ENCODE measurements around the gene NGFR.
A peak's percentile ranks its signal among the peaks of the same experiment; 100 is the strongest.
"Not testable (repeated sequence)": the region's sequence is repeated elsewhere in the genome, so short reads cannot be mapped to it uniquely, and the experiment has no call there.

NGFR gene

GRCh38 chr17:49496183-49496866, 1.2 kb downstream of the NGFR start:
- peak; percentile 69 to 76 for DNase-seq (ENCODE audit: low read depth in 2 of 2)

GRCh38 chr17:49496867-49497147, 1.7 kb downstream of the NGFR start:
- DNase-seq (ENCODE audit: low read depth in 2 of 2): no peak

- DNase-seq (ENCODE audit: low read depth in 2 of 2): no peak
Measured at GRCh38 chr17:49497148-49498028, 2.3 kb downstream of the NGFR start.

GRCh38 chr17:49498029-49498615, 3.0 kb downstream of the NGFR start:
- DNase-seq (ENCODE audit: low read depth in 2 of 2): no peak

DNA sequence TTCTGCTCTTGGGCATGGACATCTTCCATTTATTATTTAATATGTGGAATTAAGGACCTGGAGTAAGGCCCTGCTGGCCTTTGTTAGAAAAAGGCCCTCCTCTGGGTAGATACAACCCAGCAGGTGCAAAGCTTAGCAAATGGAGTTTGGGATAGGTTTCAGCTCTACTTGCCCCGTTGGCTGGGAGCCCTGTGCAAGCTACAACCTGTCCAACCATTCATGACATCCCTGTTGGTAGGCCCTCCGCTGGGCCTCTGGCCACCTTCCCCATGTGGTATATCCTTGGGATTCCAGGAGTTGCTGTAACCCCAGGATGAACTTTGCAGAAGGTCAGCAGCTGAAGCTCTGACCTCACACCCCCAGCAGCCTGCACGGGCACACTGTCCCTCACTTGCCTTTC, 6.4 kb downstream of the NGFR start:
- DNase-seq (ENCODE audit: low read depth in 2 of 2): no peak

- no peak for DNase-seq (ENCODE audit: low read depth in 2 of 2)
Measured at GRCh38 chr17:49502254-49502653, 7.2 kb downstream of the NGFR start.

GRCh38 chr17:49502680-49503079, 7.6 kb downstream of the NGFR start:
- DNase-seq (ENCODE audit: low read depth in 2 of 2): not testable (repeated sequence)

GRCh38 chr17:49504369-49504768, 9.3 kb downstream of the NGFR start:
- no peak for DNase-seq (ENCODE audit: low read depth in 2 of 2)

DNA sequence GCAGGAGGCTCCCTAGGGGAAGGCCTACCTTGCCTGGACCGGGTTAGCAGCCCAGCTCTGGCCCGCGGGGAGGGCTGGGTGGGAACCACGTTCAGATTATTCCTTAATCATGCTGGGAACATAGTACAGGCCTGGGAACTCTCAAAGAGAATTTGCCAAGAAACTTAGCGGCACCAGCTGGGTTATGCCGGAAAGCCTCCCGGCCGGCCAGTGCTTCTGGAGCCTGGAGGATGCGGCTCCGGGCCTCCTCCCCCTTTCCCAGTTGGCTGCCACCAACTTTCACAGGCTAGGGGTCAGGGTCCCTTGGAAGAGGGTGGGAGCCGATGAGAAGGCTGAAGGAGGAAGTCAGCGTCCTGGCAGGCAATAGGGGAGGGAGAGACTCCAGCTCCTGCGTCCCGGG, 10.8 kb downstream of the NGFR start:
- DNase-seq (ENCODE audit: low read depth in 2 of 2): no peak

GRCh38 chr17:49506282-49506681, 11.2 kb downstream of the NGFR start:
- DNase-seq (ENCODE audit: low read depth in 2 of 2): no peak

- DNase-seq (ENCODE audit: low read depth in 2 of 2): no peak
Measured at GRCh38 chr17:49508061-49508865, 13.2 kb downstream of the NGFR start.

- DNase-seq (ENCODE audit: low read depth in 2 of 2): no peak
Measured at GRCh38 chr17:49508866-49509587, 13.9 kb downstream of the NGFR start.

- DNase-seq (ENCODE audit: low read depth in 2 of 2): no peak
Measured at GRCh38 chr17:49509588-49509917, 14.5 kb downstream of the NGFR start.

GRCh38 chr17:49510059-49510719, 15.1 kb downstream of the NGFR start:
- DNase-seq (ENCODE audit: low read depth in 2 of 2): no peak

DNA sequence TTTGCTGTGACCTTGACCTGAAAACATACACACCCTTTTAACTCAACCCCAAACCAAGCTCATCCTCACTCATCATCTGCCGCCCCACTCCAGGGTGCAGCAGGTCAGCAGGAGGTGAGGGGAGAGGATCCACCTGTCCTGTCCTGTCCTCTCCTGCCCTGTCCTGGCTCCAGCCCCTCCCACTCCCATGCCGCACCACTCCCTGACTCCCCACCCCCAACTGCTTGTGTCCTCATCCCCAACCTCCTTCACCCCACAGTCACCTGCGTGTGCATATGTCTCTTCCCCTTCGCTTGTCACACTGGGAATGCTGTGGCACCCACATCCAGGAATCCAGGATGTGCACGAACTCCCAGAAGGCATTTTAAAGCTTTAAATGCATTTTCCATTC, 15.6 kb downstream of the NGFR start:
- DNase-seq (ENCODE audit: low read depth in 2 of 2): no peak

DNA sequence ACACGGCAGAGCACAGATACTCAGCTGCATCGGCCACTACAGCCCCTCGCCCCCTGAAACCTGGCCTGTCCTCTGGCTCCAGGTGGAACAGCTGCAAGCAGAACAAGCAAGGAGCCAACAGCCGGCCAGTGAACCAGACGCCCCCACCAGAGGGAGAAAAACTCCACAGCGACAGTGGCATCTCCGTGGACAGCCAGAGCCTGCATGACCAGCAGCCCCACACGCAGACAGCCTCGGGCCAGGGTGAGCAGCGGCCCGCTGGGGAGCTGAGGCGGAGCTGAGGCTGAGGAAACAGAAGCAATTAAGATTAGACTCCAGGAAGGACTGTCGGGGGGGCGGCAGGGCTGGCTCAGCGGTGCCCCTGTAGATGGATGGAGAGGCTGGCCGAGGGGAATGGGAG, 16.7 kb downstream of the NGFR start:
- DNase-seq (ENCODE audit: low read depth in 2 of 2): no peak

- no peak for DNase-seq (ENCODE audit: low read depth in 2 of 2)
Measured at GRCh38 chr17:49512296-49513043, 17.4 kb downstream of the NGFR start.

- no peak for DNase-seq (ENCODE audit: low read depth in 2 of 2)
Measured at GRCh38 chr17:49513044-49513395, 17.9 kb downstream of the NGFR start.

DNA sequence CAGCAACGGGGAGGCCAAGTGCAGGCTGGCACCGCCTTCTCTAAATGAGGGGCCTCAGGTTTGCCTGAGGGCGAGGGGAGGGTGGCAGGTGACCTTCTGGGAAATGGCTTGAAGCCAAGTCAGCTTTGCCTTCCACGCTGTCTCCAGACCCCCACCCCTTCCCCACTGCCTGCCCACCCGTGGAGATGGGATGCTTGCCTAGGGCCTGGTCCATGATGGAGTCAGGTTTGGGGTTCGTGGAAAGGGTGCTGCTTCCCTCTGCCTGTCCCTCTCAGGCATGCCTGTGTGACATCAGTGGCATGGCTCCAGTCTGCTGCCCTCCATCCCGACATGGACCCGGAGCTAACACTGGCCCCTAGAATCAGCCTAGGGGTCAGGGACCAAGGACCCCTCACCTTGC, 18.5 kb downstream of the NGFR start:
- no peak for DNase-seq (ENCODE audit: low read depth in 2 of 2)

- DNase-seq (ENCODE audit: low read depth in 2 of 2): no peak
Measured at GRCh38 chr17:49514071-49514721, 19.1 kb downstream of the NGFR start.
